Transverse colon (tissue), 4 donors: Measurements from ENCODE around the gene PEX10. TPM values are rescaled to one million over a fixed set of nuclear protein-coding genes. Genes with fewer than 3 reads are reported as not detected.

Experiments used
- DNase-seq: peaks from one replicate; pipeline ENCODE4 v3.0.0-alpha.2; 2019
- H3K27ac ChIP-seq, 4 donors: fragments of 200-600 bp; sonication (generic); 2 replicates each; pipeline ENCODE4 v1.5.1; 2016 to 2018; ENCODE audit warnings: inconsistent platforms in 4 of 4
- H3K27me3 ChIP-seq: fragments of 200-600 bp; sonication (generic); 2 replicates; pipeline ENCODE4 v1.5.1; 2017; ENCODE audit warnings: inconsistent platforms
- H3K36me3 ChIP-seq, 4 donors: fragments of 200-600 bp; sonication (generic); 2 replicates each; pipeline ENCODE4 v1.5.1; 2017 to 2019; ENCODE audit warnings: inconsistent platforms in 4 of 4
- H3K4me1 ChIP-seq, 4 donors: fragments of 200-600 bp; sonication (generic); 2 replicates each; pipeline ENCODE4 v1.5.1; 2017 to 2020; ENCODE audit warnings: inconsistent platforms in 4 of 4
- H3K4me3 ChIP-seq, 4 donors: fragments of 200-600 bp; sonication (generic); 1 replicate in 1 of 4; 2 replicates in 3 of 4; pipeline versions ENCODE4 v1.5.1 to v1.6.1; 2017 to 2019; ENCODE audit warnings: inconsistent platforms in 4 of 4
- H3K9me3 ChIP-seq, 2 donors: fragments of 200-600 bp; sonication (generic); 2 replicates each; pipeline ENCODE4 v1.5.1; 2017 to 2019; ENCODE audit warnings: inconsistent platforms in 2 of 2
- EP300 ChIP-seq: sonication (generic); formaldehyde crosslinking; IDR thresholded peaks from one replicate; pipeline ENCODE4 v1.6.1; 2017; ENCODE audit warnings: antibody characterized with exemption, low read depth
- POLR2A ChIP-seq: fragments of 450-650 bp; IDR thresholded peaks from one replicate; pipeline ENCODE4 v1.6.1; 2016; ENCODE audit warnings: antibody characterized with exemption, mild to moderate bottlenecking, moderate library complexity
- POLR2AphosphoS5 ChIP-seq, 3 donors: sonication (generic); formaldehyde crosslinking; IDR thresholded peaks; one replicate each; pipeline ENCODE4 v1.6.1; 2016; ENCODE audit warnings: antibody characterized with exemption in 3 of 3
- WGBS, 2 donors: methylation state at CpG; one replicate each; pipeline ENCODE4 v1.1.5; 2018; ENCODE audit warnings: low coverage in 1 of 2; 5-methylcytosine and 5-hydroxymethylcytosine counted together
- in situ Hi-C, 4 donors: fragments of 200-750 bp; cut with MboI; loops; one replicate each; pipeline versions ENCODE4 v1.15.0 to v1.15.1; 2017; ENCODE audit warnings: low sequenced_read_pairs in 3 of 4, low pct_ligation_motif_present in 1 of 4, low pct_unique_long_range_greater_than_20kb in 1 of 4
- intact Hi-C: fragments of 100-400 bp; cut with DNase I; formaldehyde crosslinking; loops from one replicate; pipeline ENCODE4 v1.15.1; 2023; ENCODE audit warnings: low total_unique reads
- total RNA-seq, 4 donors: library from RNA; depleted of rRNA; stranded (reverse); fragments of >200 nt; gene quantifications; one replicate each; pipeline ENCODE4 v1.1.0, GENCODE V29; 2016
- TF ChIP-seq, protein P1 (sequence below), 5 experiments: fragments of 200-600 bp in 3 of 5; fragments of 450-650 bp in 2 of 5; sonication (generic) in 3 of 5; IDR thresholded peaks; 1 replicate in 2 of 5; 2 replicates in 3 of 5; pipeline ENCODE4 v1.5.1; 2016 to 2017; ENCODE audit warnings: antibody characterized with exemption in 5 of 5, inconsistent platforms in 3 of 5, mild to moderate bottlenecking in 2 of 5, moderate library complexity in 1 of 5

PEX10 gene
- total RNA-seq, 4 donors from 2014 or later: 16.9 to 28.8 (median 21.3) TPM

DNA sequence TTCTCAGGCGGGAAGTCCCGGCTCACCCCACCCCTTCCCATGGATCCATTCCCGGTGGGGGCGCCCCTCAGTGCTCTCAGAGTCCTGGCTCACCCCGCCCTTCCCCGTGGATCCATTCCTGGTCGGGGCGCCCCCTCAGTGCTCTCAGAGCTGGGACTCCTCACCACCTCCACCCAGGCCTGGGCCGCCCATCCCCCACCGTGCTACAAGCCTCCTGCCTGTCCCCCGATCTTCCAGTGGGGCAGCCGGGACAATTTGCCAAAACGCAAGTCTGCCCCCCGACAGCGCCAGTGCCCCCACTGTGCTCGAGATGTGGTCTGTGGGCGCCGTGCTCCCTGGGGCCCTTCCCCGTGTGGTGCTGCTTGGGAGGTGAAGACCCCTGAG, 40.6 kb upstream of the PEX10 start:
- TF ChIP-seq POLR2A: no peak
- intact Hi-C loops: no loop called here
- in situ Hi-C loops: no loop called here
- DNase-seq: no peak
- no peaks in the 10 kb centered on the region for H3K36me3 ChIP-seq
- H3K9me3 ChIP-seq: no peaks in the 10 kb centered on the region
- H3K4me3 ChIP-seq: no peak overlapping the region
- WGBS, 2 donors: 79% methylated on average over 19 of the region's 19 CpGs; no CpG with 5 or more reads in 1 of the 2 donors
- H3K27me3 ChIP-seq: peaks cover 14% of the 10 kb centered on the region
- H3K27ac ChIP-seq: no peak overlapping the region
- H3K4me1 ChIP-seq: no peaks in the 10 kb centered on the region

DNA sequence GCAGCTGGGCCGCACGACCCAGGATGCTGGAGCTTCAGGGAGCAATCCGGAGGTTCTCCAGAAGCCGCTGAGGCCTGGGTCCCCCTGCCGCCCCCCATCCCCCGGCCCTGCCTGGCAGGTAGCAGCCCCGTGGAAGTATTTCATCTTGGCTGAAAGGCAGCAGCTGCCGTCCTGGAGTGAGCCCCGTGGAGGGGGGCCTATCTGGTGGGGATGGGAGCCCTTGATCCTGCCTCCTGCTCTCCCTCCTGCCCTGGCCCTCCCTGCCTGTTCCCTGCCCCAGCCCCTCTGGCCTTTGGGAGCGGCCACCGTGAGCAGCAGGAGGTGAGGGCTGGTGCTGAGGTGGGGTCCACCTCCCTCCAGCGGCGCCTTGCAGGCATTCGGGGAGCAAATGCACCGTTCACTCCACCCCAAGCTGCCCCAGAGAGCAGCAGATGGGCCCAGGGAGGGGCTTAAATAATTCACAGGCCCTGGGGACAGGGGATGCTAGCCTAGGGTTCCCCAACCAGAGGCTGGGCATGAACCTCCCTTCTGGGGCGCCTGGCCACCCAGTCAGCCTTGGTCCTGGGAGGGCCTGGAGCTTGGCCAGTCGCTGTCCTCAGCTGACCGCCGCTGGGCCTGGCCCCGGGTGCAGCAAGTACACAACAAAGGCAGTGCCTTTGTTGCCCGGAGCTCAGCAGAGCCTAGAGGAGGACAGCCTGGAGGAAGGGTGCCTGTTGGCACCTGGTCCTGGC, 40.0 kb upstream of the PEX10 start:
- H3K27me3 ChIP-seq: peaks cover 14% of the 10 kb centered on the region
- H3K4me3 ChIP-seq: no peak overlapping the region
- in situ Hi-C loops (no loop called here), intact Hi-C loops (no loop called here)
- H3K9me3 ChIP-seq: no peaks in the 10 kb centered on the region
- no peaks in the 10 kb centered on the region for H3K4me1 ChIP-seq
- no peak overlapping the region for H3K27ac ChIP-seq
- no peak for DNase-seq
- 62% methylated on average over 19 of the region's 21 CpGs; no CpG with 5 or more reads in 1 of the 2 donors for WGBS, 2 donors
- TF ChIP-seq POLR2AphosphoS5 (IDR thresholded peaks at IDR 0.05) (no peak), POLR2A (no peak), EP300 (no peak)
- TF ChIP-seq, protein P1, sequence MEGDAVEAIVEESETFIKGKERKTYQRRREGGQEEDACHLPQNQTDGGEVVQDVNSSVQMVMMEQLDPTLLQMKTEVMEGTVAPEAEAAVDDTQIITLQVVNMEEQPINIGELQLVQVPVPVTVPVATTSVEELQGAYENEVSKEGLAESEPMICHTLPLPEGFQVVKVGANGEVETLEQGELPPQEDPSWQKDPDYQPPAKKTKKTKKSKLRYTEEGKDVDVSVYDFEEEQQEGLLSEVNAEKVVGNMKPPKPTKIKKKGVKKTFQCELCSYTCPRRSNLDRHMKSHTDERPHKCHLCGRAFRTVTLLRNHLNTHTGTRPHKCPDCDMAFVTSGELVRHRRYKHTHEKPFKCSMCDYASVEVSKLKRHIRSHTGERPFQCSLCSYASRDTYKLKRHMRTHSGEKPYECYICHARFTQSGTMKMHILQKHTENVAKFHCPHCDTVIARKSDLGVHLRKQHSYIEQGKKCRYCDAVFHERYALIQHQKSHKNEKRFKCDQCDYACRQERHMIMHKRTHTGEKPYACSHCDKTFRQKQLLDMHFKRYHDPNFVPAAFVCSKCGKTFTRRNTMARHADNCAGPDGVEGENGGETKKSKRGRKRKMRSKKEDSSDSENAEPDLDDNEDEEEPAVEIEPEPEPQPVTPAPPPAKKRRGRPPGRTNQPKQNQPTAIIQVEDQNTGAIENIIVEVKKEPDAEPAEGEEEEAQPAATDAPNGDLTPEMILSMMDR (IDR thresholded peaks at IDR 0.05): no peak
- no peaks in the 10 kb centered on the region for H3K36me3 ChIP-seq

DNA sequence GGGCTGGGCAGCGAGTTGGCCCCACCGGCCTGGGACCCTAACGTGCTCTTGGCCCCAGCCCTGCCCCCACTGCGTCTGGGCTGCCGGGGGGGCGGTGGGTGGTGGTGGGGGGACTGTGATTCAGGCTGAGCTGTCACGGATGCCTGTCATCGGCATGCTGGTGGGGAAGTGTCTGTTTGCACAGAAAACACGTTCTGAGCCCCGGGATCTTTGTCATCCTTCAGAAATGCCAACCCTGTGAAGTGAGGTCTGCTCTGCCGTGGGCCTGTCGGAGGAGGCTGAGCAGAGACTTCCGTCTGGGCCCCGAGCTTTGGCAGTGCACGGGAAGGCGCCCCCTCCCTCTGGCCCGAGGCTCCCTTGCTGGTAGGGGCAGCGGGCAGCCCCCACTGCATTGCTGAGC, 39.4 kb upstream of the PEX10 start:
- TF ChIP-seq EP300 (no peak), POLR2A (no peak), POLR2AphosphoS5 (IDR thresholded peaks at IDR 0.05) (no peak)
- TF ChIP-seq, protein P1 (IDR thresholded peaks at IDR 0.05): no peak
- H3K27me3 ChIP-seq: peaks cover 20% of the 10 kb centered on the region
- H3K36me3 ChIP-seq: no peaks in the 10 kb centered on the region
- H3K27ac ChIP-seq: no peak overlapping the region
- H3K4me1 ChIP-seq: no peaks in the 10 kb centered on the region
- 44% methylated on average over 18 of the region's 18 CpGs; no CpG with 5 or more reads in 1 of the 2 donors for WGBS, 2 donors
- H3K9me3 ChIP-seq: no peaks in the 10 kb centered on the region
- no peak overlapping the region for H3K4me3 ChIP-seq
- in situ Hi-C loops (no loop called here), intact Hi-C loops (no loop called here)
- no peak for DNase-seq

DNA sequence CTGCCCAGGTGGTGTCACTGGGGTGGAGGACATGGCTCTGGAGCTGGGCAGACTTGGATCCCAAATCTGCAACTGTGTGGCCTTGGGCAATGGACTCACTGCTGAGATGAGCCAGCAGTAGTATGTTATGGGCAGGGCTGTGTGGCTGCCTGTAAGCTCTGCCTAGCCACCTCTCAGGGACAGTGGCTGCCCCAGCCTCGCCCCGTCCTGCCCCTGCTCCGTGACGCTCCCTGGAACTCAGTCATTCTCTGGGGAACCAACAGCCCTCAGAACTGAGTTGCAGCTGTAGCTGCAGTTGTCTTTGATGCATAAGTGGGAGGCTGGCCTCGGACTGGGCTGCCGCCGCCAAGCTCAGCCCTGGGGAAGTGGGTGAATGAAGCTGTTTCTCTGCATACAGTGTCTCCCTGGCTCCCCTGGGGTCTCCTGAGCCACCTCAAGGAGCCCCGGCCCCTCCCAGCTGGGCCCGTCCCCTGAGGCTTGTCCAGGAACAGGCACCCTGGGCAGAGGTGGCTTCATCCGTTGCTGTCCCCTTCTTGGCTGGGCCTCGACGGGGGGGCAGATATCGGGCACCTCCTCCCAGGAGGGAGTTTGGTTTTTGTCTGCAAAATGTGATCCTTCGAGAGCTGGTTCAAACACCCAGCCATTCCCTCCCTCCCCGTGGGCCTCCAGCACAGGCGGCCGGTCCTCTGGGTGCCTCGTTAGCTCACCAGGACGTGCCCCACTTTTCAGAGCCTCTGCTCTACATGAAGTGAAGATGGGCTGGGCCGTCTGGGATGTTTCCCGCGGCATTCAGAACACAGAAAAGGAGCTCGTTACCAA, 37.5 kb upstream of the PEX10 start:
- H3K9me3 ChIP-seq: no peaks in the 10 kb centered on the region
- peaks cover 32% of the 10 kb centered on the region for H3K27me3 ChIP-seq
- in situ Hi-C loops (no loop called here), intact Hi-C loops (no loop called here)
- no peaks in the 10 kb centered on the region for H3K36me3 ChIP-seq
- TF ChIP-seq POLR2AphosphoS5 (IDR thresholded peaks at IDR 0.05) (no peak), POLR2A (no peak), EP300 (no peak)
- TF ChIP-seq, protein P1 (IDR thresholded peaks at IDR 0.05): no peak
- no peaks in the 10 kb centered on the region for H3K4me1 ChIP-seq
- H3K27ac ChIP-seq: no peak overlapping the region
- WGBS, 2 donors: 72 to 100% methylated on average over 1 to 21 of the region's 23 CpGs
- no peak overlapping the region for H3K4me3 ChIP-seq
- no peak for DNase-seq
